Kidney tubule cell (primary cell): ENCODE results near the gene MDK.

Experiments used
- DNase-seq: peaks from one replicate; pipeline ENCODE4 v3.0.0-alpha.2; 2018; ENCODE audit warnings: low spot score

The MDK gene, protein sequence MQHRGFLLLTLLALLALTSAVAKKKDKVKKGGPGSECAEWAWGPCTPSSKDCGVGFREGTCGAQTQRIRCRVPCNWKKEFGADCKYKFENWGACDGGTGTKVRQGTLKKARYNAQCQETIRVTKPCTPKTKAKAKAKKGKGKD

DNA sequence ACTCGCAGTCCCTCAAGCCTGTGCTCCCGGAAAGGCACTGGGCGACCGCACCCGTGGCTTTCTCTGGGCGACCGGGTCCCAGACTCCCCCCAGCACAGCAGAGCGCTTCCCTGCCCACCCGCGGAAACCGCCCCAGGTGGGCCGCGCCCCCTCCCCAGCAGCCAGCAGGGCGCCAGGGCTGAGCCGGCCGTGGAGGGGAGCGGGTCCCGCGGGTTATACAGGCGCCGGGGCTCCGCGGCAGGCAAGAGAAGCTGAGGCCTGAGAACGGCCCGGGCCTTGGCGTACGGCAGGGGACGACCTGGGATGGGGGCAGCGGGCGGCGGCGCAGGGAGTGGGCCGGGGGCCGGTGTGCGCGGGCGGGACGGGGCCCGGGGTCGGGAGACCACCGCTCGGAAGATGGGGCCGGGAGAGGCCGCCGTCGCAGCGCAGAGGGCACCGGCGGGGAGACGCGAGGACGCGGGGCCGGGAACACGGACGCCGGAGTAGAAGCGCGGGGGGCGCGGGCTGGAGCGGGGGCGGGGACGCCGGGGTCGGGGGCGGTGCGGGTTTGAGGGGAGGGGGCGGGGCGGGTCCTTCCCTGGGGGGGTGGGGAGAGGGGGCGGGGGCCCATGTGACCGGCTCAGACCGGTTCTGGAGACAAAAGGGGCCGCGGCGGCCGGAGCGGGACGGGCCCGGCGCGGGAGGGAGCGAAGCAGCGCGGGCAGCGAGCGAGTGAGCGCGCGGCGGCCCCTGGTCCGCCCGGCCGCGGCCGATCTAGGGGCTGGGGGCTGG lies at the start of gene MDK:
Gene MDK (plus strand): TSS at position 622 of the 771 bp plus-strand sequence. CDS start 389 bp downstream, outside the sequence.
- DNase-seq, result no peak

DNA sequence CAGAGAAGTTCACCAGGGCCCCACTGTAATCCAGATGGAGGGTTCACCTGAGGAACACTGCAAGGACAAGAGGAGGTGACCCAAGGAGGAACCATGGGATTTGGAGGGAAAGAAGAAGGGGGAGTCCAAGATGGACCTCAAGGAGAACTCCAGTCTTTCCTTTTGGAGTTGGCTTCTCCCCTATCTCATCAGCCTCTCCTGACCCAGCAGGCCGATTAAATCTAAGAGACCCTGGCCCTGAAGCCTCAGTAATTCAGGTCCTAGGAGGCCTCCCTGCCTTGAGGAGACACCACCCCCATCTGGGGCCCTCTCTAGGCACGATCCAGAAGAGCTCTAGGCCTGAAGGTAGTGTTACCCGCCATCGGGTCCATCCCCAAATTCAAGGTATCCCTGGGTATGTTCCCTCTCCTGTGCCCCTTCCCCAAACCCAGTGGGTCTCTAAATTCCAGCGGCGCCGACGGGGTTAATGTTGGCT lies 49.3 kb upstream of the MDK start:
- no peak for DNase-seq

DNA sequence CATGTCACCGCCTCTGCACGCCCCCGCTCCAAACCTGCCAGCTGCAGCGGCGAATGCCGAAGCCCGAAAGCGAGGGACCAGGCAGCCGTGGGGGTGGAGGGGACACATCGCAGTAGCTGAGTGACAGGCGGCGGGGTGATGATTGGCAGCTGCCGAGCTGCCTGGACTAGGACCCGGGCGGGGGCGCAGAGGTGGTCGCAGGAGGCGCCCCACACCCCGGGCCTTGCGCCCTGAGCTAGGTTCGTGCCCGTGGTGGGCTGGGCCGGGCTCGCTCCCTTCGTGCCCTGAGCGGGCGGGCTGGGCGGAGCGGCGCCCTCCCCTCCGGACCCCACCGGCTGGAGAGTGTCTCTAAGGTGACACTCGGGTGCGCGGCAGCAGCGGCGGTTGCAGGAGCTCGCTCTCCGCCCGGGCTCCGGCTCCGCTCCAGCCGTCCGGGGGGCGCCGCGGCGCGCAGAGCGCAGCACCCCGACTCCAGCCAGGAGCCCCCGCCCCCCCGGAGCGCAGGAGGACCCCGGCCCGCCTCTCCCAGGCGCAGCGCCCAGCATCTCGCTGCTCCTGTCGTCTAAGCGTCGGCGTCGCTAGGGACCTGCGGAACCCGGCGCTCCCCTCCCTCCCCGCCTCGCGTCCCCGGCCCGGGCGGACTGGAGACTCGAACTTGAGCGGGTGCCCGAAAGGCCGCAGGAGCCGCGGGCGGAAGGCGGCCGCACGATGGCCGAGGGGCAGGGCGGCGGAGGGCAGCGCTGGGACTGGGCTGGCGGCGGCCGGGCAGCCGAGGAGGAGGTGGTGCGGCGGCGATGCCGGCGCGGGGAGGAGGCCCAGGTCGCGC lies 48.7 kb upstream of the MDK start:
- no peak for DNase-seq

DNA sequence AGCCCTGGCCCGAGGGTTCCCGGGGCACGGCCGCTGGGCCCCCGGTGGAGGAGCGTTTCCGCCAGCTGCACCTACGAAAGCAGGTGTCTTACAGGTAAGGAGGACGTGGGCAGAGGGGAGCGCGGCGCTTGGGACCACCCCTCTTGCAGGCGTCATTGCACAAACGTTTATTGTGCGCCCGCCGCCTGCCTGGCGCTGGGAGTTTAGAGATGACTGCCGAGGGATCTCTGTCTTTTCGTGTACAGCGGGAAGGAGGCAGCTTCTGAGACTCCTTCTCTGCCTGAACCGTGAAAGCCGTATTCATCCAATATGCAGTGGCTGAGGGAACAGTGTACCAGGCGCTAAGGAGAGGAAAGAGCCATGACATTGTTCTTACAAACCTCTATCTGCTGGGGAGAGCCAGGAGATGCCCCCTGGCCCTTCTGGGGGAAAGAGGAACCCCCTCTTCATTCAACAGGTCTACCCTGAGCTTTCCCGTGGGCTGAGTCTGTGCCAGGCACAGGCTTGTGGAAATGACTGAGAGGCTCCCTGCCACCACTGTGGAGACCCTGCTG lies 48.0 kb upstream of the MDK start:
- DNase-seq, result no peak

DNA sequence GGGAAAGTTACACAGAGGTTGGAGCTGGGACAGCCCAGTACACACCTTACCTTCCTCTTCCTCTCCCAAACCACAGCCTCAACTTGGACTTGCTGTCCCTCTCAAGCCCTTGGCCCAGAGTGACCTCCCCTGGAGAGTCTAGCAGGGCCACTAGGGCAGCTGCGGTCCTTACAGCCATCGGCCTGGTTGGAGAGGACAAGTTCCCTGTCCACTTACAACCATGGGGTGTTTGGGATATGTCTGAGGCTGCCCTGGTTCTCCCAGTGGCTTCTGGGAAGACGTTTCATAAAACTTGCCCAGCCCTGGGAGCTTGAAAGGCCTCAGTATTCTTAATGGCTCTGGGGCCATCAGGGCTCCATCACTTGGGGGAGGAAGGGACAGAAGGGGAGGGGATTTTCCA lies 47.3 kb upstream of the MDK start:
- no peak for DNase-seq

DNA sequence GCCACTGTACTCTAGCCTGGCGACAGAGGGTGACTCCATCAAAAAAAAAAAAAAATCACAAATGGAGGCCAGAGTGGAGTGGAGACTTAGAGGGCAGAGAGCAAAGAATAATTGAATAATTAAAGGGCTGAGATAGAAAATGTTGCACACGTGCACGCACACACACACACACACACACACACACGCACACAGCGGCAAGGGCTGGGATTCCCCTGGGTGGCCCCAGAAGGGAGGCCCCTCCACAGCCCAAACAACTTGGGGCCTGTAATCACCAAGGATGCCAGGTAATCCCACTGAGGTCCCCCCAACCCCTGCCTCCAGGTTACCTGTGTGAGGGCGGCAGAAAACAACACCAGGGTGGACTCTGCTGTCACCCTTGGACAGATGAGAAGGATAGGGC lies 46.2 kb upstream of the MDK start:
- DNase-seq, result no peak

DNA sequence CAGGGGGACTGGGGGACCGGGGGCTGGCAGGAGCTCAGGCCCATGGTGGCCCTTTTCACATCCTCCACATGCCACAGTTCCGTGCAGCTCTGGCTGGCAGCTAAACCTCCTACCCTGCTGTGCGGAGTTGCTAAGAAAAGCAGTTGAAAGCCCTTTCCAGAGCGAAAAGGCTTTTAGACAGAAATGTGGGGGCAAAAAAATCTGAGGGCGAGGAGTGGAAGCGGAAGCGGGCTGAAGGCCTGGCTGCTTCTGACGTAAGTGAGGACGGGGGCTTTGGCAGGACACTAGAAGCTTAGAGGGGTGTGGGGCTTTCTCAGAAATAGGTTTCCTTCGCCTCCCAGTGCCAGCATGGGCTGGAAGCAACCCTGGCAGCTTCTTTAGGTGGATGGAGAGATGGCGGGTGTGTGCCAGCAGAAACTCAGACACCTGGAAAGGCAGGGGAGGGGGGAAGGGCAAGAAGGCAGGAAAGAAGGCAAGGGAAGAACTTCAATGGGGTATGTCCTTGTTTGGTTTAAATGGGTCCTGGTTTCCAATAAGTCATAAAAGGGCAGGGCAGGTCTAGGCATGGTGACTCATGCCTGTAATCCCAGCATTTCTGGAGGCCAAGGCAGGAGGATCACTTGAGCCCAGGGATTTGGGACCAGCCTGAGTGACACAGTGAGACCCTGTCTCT lies 45.4 kb upstream of the MDK start:
- no peak for DNase-seq

DNA sequence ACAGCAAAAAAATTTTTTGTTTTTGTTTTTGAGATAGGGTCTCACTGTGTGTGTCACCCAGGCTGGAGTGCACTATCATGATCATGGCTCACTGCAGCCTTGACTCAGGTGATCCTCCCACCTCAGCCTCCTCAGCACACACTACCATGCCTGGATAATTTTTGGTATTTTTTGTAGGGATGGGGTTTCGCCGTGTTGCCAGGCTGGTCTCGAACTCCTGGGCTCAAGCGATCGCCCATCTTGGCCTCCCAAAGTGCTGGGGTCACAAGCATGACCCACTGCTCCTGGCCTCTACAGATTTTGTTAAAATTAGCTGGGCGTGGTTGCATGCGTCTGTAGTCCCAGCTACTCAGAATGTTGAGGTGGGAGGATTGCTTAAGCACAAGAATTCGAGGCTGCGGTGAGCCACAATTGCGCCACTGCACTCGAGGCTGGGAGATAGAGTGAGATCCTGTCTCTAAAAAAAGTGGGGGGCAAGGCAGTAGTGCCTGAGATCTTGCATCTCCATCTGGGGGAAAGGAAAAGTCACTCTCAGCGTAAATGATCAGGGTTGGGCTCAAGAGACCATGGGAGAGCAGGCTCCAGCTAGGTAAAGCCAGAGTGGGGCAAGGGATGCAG lies 44.8 kb upstream of the MDK start:
- DNase-seq, result no peak

DNA sequence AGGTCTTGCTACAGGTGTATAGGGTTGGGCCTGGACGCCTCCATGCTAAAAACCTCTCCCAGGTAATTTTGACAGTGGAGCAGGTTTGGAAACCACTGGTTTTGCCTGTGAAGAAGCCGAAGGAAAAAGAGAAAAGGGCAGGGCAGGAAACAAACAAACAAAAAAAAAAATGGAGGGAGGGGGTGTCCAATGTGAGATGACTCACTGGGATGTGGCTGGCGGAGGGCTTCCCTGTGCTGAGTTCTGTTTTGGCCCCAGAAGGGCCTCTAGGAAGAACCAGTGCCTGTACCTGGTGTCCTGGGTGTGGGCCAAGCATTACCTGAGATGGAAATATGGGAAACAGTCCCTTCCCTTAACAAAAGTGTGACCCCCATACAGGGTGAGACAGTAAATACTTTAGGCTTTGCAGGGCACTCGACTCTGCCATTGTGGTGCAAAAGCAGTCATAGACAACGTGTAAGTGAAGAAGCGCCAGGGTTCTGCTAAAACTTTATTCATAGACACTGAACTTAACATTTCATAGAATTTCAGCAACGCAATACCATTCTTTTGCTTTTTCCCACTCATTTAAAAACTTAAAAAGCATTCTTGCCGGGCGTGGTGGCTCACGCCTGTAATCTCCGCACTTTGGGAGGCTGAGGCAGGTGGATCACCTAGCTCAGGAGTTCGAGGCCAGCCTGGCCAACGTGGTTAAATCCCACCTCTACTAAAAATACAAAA lies 43.7 kb upstream of the MDK start:
- DNase-seq, result no peak

DNA sequence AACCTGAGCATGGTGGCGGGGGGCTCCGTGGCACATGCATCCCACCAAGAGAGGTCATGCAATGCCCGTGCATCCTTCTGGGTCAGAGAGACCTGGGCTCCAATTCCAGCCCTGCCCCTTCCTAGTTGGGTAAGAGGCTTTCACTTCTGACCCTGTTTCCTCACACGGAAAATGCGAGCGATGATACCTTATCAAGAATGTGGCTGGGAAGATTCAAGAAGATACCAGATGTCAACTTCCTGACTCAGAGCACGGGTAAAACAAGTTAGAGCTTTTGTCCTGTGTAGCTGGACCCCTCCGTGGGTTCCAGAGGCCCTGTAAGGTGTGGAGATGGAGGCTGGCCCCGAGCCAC lies 42.9 kb upstream of the MDK start:
- DNase-seq, result no peak

DNA sequence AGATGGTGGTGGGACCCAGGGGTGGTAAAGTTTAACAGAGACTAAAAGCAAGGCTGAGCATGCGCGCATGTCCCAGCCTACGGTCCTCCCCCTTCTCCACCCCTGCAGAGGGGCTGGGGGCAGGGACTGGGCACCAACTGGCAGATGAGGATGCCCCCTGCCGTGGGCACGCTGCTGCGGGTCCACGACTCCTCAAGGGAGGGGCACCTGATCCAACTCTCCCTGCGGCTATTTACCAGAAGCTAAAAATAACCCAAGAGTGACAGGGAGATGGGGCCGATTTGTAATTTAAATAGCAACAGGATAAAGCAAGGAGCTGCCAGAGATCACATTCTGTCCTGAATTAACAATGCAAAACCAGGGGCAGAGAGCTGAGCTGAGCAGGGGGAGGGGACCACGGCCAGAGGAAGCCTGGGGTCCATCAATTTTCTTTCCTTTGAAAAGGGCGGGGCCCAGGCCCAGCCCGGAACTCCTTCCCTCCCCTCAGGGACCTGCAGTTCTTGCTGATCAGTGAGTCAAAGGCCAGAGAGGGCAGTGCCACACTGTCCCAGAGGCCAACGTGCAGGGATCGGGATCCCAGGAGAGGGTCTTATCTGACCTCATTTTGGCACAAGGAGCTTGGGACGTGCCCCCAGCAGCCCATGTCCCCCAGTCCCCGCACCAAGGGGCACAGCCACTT lies 42.3 kb upstream of the MDK start:
- no peak for DNase-seq

DNA sequence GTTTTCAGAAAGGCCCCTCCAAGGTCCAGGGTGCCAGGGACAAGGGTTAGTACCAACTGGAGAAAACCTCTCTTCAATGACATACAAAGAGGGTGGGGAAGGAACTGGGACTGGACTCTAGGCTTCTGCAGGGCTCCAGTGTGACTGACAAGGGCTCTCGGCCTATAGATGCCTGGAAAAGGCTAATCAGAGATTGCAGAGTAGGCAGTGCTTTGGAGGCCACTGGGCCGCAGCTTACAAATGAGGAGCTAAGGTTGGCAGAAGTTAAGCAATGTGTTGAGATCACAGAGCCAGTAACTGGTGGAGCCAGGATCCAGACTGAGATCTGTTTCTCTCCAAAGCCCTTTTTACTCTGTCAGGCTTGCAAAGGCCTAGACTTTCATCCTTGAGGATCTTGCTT lies 41.7 kb upstream of the MDK start:
- DNase-seq, result no peak

DNA sequence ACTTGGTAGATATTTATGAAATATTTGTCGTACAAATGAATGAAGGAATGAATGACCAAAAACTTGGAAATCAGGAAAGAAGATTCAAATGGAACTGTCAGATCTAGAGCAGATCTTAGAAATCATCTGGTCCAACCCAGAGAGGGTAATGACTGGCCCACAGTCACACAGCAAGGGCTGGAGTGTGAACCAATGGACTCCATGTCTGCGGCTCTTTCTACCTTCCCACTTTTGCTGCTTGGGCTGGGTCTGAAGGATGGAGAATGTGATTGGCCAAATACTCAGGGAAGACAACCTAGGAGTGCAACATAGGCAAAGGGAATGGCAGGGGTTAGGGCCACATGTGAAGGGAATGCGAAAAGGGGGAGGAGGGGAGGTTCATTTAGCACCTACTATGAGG lies 40.0 kb upstream of the MDK start:
- DNase-seq, result no peak

DNA sequence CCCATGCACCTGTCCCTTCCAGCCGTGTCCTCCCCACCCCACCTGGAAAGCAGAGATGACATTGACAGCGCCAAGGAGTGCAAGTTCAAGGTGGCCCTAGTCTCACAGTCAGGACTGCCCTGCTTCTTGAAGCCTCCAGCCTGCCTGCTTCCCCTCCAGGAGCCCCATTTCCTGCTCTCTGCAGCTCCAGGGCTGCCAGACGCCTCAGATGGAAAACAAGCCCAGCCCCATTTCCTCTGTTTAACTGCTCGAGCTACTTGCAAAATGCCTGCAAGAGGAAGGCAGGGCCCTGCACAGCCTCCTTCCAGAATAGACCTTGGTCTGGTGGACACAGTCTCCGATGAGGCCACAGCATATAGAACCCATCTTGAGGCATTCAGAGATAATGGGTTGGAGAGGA lies 39.2 kb upstream of the MDK start:
- no peak for DNase-seq

DNA sequence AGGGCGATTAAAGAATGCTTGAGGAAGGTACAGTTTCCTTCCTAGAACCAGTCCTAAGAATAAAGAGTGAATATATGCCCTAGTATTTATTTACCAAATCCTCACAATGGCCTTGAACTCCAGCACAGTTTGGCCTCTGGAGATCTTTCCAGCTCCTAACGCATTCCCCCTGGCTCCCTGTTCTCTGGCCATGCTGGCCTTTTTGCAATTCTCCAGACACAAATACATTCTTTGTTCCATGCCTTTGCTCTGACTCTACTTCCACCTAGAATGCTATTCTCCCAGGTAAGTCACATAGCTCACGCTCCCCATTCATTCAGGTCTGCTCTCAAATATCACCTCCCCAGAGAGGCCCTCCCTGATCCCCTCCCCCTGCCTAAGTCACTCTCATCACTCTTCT lies 37.9 kb upstream of the MDK start:
- DNase-seq, result no peak

DNA sequence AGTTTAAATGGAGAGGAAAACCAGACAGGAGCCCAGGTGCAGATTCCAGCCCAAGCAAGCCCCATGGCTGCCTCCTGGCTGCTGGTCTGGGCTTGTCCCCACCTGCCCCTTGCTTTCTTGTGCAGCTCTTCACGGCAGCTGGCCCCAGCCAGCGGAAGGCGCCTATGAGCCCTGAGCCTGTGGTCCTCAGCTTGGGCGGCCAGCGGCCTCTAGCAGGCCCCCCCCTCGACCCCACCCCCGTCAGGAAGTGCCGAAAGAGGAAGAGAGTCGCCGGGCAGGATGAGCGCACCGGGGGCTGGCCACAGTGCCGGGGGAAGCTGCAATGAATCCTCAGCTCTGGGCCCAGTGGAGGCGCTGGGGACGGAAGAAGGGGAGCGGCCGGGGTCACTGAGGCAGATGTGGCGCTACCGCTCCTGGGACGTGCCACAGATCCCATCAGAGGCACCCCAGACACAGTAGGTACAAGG lies 36.3 kb upstream of the MDK start:
- no peak for DNase-seq

DNA sequence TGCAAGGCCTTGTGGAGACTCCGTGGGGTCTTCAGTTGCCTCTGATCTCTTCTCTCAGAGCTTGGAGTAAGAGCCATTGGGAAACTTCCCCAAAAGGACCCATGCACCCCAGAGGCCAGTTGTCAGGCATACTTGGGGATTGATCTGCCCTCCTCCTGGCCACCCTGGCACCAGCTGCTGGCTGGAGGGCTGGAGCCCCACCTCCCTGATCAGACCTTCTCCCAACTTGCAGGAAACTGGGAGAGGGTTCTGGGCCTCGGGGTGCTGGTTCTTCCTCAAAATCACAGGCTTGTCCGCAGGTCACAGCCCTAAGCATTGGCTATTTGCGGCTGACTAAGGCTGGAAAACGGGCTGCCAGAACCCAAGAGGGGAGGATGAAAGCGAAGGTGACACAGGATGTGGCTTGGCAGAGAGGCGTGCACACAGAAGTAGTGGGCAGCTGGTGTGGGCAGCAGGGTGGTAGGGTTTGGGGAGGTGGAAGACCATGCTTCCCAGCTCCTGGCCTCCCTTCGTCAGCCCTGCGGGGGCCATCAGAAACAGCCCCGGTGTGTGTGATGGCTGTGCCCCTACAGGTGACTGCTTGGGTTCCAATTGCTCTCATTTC lies 35.5 kb upstream of the MDK start:
- no peak for DNase-seq

DNA sequence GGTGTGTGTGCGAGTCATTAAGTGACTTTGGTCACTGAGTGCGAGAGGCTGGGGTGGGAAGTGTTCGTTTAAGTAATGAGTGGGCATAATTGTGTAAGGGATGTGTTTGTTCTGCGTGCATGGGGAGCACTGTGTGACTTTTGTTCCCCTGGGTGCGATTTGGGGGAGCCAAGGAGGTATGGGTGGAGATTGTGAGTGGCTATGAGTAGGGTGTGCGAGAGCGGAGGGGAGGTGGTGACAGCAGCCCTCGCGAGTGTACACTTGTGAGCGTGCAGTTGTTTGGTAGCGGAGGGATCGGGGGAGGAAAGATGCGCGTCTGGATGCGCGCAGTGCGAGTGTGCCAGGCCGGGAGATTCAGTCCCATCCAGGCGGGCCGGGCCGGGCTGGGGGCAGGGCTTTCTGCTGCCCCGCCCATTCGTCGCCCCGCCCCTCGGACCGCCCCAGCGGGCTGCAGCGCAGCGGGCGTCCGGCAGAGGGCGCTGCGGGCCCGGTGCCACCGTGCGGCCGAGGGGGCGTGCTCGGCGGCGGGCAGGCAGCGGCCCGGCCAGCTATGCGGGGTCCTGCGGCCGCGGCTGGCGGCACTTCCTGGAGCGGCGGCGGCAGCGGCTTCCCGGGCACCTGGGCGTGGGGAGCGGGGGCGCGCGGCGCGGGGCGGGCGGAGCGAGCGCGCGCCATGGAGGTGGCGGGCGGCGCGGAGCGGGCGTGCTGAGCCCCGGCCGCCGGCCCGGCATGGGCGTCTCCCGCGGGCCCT lies 34.4 kb upstream of the MDK start, which contains the start of gene DGKZ:
Gene DGKZ (plus strand): TSS at position 578 of the 751 bp plus-strand sequence. CDS start 197 bp downstream, outside the sequence.
- peak; percentile 90 for DNase-seq
